ENCODE data around the gene CRTC1.

Gene CRTC1

DNA sequence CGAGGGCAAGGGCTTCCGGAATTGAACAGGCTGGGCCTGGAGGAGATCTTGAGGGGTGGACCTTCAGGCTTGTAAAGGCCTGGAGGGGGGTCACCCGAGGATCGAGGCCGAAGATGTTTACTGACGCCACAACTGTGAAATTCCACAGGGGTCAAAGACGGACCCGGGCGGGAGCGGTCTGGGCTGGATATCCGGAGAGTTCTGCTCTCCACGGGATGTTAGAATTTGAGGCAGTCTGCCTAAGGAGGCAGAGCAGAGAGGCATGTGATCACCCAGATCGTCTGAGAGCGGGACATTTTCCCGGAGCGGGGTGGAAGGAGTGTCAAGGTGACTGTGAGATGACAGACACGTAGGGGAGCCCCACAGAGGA lies 33.5 kb upstream of the CRTC1 start:
- Histone ChIP-seq H3K27ac (peak overlapping the region in 16 of 21 experiments; percentile 18 to 83 (median 56)), H3K4me3 (peak overlapping the region in 1 of 7 experiments; percentile 8)

DNA sequence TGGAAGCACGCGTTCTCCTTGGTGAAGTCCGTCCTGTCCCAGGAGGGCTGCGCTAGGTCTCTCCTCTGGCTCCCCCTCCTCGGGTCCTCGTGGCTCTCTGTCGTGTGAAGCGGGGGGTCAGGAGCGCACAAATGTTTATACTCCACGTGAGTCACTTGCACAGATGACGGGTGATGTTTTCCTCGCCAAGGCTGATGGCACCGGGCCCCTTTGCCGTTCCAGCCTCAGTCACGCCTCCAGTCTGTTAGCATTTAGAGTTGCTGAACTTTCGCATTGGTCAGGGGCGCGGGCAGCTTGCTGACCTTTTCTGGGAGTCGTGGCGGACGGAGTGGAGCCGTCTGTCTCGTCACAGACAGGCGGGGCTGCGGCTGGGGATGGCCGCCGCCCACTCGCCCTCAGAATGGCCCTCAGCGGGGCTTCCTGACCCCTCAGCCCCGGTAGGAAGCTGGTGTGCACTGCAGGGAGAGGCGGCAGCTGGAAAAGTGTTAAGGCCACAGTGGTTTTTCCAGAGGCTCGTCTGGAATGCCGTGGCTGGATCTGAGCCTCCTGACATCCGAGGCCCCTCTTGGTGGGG lies 32.9 kb upstream of the CRTC1 start:
- Histone ChIP-seq H3K4me3 (no peak overlapping the region), H3K27ac (peak overlapping the region in 15 of 21 experiments; percentile 18 to 83 (median 62))

- Histone ChIP-seq H3K4me3 (no peak overlapping the region), H3K27ac (peak overlapping the region in 10 of 21 experiments; percentile 31 to 83 (median 66))
These were observed 32.2 kb upstream of the CRTC1 start for GRCh38 chr19:18651300-18651699.

GRCh38 chr19:18651733-18652132 lies 31.7 kb upstream of the CRTC1 start:
- no peak overlapping the region for H3K4me3 ChIP-seq
- peak overlapping the region in 4 of 21 experiments; percentile 6 to 83 (median 72) for H3K27ac ChIP-seq

DNA sequence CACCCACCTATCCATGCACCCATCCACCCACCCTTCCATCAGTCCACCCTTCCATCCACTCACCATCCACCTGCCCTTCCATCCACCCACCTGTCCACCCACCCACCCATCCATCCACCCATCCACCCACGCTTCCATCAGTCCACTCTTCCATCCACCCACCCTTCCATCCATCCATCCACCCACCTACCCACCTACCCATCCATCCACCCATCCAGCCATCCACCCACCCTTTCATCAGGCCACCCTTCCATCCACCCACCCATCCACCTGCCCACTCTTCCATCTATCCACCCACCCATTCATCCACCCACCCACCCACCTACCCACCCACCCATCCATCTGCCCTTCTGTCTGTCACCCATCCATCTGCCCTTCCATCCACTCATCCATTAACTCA lies 29.6 kb upstream of the CRTC1 start:
- Histone ChIP-seq H3K4me3 (no peak overlapping the region), H3K27ac (no peak overlapping the region)

- Histone ChIP-seq H3K27ac (no peak overlapping the region), H3K4me3 (no peak overlapping the region)
These were observed 29.0 kb upstream of the CRTC1 start for GRCh38 chr19:18654469-18654868.

- Histone ChIP-seq H3K4me3 (no peak overlapping the region), H3K27ac (no peak overlapping the region)
These were observed 28.2 kb upstream of the CRTC1 start for GRCh38 chr19:18655173-18655844.

DNA sequence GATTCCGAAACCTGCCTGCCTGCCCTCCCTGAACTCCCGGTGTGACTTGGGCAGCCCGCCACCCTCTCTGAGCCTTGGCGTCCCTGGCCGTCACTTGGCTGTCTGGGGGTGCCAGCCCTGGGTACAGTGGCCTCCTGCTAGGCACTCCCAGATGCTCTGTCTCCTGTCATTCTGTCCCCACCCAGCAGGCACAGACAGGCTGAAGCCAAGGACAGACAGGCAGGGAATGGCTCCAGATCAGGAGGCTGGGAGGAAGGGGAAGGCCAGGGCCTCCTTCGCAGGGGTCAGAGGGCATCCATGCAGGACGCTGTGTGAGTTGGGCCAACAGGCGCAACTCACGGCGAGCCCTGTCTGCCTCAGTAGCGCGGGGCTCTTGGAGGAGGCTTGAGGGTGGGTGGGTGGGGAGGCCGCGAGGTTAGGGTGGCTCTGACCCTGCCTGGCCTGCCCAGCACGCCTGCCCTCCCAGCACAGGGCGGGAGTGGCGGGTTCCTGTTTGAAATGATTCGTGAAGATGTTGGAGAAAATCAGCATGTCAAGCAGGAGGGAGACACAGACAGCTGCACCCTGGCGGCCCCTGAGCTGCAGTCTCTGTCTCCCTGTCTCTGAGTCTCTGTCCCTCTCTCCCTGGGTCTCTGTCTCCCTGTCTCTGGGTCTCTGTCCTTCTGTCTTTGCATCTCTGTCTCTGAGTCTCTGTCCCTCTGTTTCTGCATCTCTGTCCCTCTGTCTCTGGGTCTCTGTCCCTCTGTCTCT lies 27.0 kb upstream of the CRTC1 start:
- no peak overlapping the region for H3K4me3 ChIP-seq
- H3K27ac ChIP-seq: peak overlapping the region in 1 of 21 experiments; percentile 44

DNA sequence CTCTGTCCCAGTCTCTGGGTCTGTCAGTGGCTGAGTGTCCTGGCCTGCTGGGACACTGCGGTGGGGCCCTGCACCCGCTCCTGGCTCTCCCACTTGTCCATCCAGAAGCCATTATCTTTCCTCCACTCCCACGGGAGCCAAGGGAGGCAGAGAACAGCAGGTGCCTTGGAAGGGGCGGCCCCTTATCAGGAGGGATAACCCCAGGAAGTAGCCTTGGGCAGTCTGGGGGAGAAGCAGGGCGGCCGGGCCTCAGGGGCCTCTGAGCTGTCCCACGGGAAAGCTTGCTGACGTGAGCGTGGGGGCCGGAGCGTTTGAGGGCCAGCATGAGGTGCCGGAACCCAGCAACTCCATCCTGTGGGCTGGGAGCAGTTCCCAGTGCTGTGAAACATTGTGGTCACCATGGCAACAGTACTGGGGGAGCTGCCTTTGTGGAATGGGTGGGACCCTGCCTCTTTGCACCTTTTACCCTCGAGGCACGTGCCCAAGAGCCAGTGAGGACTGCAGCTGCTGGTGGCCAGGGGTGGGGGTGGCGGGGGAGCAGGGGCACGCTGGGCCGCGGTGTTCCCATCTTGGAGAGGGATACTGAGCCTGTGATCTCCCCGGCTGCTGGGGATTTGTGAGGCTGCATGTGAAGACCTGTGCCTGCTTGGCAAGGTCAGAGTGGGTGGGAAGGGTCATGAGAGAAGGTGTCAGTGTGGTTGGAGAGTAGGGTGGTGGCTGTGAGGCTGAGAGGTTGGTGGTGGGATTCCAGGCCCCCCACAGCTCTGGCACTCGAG lies 25.7 kb upstream of the CRTC1 start:
- H3K4me3 ChIP-seq: no peak overlapping the region
- H3K27ac ChIP-seq: peak overlapping the region in 9 of 21 experiments; percentile 19 to 84 (median 71)

GRCh38 chr19:18658366-18658855 lies 25.1 kb upstream of the CRTC1 start:
- Histone ChIP-seq H3K4me3 (no peak overlapping the region), H3K27ac (peak overlapping the region in 10 of 21 experiments; percentile 13 to 84 (median 72))

DNA sequence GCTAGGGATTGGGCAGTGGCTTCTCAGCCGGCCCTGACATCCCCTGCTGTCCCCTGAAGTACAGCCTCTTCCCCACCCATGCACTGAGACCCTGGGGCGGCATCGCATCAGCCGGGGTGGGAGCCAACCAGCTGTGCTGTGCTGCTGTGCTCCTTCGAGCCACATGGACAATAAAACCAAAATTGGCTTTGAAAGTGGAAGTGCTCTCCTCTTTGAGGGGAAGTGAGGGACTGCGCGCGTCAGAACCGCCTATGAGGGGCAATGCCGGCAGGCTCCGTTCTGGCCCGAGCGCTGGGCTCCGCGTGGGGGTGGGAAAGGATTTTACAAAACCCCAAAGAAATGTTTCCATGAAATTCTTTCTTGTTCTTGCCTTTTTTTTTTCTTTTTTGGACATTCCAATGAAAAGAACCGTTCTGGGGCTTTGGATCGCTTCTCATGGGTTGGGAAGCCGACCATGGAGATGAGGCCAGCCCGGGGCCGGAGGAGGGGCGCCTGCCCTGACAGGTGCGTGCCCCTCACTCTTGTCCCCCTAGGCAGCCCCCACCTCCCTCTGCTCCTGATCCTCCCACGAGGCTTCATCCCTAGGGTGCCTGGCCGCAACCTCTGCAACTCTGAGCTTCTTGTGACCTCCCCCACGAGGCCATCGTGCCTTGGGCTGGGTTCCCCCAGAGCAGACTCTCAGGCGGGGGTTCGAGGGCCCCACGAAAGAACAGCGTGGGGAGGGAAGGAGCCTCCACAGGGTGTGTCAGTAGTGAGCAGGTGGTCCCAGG lies 24.0 kb upstream of the CRTC1 start:
- Histone ChIP-seq H3K27ac (peak overlapping the region in 18 of 21 experiments; percentile 2 to 84 (median 54)), H3K4me3 (no peak overlapping the region)

DNA sequence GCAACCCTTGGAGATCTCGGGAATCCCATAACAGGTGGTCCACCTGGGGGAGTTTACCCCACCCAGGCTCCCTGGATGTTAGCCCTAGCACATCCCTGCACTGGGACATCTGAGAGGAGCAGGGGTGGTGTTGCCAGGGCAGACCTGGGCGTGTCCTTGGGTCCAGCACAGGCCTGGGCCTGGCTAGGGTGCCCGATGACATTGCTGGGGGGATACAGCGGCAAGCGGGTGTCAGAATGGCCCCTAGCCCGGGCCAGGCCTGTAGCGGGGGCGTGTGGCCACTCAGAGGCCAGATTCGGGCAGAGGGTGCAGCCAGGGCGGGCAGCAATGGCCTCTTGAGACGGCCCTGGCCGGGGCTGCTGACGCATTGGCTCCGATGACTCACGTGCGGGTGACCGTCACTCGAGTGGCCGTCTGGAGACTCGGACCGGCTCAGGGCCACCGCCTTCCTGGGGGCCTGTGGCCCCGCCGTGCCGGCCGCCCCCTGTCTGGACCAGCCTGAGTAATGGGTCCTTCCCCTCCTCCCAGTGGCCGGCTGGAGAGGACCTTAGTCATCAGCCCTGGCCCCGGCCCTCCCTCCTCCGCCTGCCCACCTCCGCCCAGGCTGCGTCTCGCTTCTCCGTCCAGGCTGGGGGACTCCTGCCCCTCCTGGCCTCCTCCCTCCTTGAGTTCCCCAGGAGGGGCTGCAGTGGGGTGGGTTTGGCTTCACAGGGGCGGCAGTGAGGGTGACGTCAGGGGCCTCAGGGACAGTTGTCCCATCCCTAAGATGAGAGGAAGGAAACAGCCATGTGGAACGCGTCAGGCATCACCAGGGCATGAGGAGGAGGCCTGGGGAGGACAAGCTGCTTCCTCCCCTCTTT lies 23.2 kb upstream of the CRTC1 start:
- Histone ChIP-seq H3K4me3 (no peak overlapping the region), H3K27ac (peak overlapping the region in 18 of 21 experiments; percentile 2 to 84 (median 54))

- Histone ChIP-seq H3K27ac (peak overlapping the region in 9 of 21 experiments; percentile 2 to 84 (median 53)), H3K4me3 (no peak overlapping the region)
These were observed 22.4 kb upstream of the CRTC1 start for GRCh38 chr19:18660939-18661670.

DNA sequence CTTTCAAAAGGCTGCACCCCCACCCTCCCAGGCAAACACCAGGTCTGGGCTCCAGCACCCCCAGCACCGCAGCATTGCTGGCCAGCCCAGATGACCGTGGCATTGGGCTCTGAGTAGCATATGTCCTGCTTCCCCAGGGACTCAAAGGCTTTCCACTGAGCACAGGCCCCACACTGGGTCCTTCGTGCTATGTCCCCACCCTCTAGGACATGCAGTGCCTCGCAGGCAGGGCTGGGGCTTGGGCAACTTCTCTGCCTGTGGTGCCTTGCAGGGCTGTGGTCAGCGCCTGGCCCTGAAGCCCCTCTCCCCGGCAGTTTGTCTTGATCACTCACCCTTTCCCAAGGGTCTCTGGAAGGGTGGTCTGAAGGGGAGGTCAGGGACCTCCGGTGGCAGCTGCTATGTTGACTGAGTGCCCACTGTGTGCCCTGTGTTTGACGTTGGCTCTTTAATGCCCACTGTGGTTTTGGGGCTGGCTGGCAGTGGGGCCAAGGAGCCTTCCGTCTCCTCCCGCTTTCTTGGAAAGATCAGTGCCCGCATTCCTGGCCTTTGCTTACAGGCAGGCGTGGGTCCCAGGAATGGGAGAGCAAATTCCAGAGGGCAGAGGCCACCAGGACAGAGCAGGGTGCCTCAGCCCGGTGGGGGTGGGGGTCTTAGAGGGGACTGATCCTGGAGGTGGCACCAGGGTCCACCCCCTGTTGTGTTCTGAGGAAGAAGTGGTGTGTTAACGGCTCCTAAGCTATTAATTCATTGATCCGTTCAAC lies 20.3 kb upstream of the CRTC1 start:
- H3K27ac ChIP-seq: no peak overlapping the region
- no peak overlapping the region for H3K4me3 ChIP-seq

DNA sequence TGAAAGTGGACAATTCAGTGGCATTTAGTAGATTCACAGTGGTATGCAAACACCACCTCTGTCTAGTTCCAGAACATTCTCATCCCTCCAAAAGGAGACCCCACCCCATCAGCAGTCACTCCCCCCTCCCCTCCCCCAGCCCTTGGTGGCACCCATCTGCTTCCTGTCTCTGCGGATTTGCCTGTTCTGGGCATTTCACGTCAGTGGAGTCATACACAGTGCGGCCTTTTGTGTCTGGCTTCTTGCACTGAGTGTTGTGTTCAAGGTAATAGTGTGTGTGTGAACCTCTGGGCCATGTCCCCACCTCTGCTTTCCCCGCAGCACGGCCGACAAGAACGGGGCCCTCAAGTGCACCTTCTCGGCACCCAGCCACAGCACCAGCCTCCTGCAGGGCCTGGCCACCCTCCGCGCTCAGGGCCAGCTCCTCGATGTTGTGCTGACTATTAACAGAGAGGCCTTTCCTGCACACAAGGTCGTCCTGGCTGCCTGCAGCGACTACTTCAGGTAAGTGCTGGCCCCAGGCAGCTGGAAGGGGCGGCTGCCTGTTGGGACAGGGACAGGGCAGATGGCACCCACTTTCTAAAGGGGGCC lies 19.4 kb upstream of the CRTC1 start:
- Histone ChIP-seq H3K4me3 (no peak overlapping the region), H3K27ac (no peak overlapping the region)

GRCh38 chr19:18665771-18666202 lies 17.7 kb upstream of the CRTC1 start:
- Histone ChIP-seq H3K4me3 (no peak overlapping the region), H3K27ac (peak overlapping the region in 1 of 21 experiments; percentile 2)

All from skin epidermis (tissue), 12 donors.